ENCODE measurements around the gene PRKD2.

PRKD2 gene

GRCh38 chr19:46725036-46725820 lies 8.3 kb upstream of the PRKD2 start:
- no peak overlapping the region for H3K4me3 ChIP-seq (ENCODE audit: control insufficient read depth, low read depth, low read length)
- TF ChIP-seq, protein P1, sequence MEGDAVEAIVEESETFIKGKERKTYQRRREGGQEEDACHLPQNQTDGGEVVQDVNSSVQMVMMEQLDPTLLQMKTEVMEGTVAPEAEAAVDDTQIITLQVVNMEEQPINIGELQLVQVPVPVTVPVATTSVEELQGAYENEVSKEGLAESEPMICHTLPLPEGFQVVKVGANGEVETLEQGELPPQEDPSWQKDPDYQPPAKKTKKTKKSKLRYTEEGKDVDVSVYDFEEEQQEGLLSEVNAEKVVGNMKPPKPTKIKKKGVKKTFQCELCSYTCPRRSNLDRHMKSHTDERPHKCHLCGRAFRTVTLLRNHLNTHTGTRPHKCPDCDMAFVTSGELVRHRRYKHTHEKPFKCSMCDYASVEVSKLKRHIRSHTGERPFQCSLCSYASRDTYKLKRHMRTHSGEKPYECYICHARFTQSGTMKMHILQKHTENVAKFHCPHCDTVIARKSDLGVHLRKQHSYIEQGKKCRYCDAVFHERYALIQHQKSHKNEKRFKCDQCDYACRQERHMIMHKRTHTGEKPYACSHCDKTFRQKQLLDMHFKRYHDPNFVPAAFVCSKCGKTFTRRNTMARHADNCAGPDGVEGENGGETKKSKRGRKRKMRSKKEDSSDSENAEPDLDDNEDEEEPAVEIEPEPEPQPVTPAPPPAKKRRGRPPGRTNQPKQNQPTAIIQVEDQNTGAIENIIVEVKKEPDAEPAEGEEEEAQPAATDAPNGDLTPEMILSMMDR (conservative IDR thresholded peaks at IDR 0.05; ENCODE audit: control insufficient read depth, insufficient read depth, low read depth, low read length): no peak
- DNase-seq (ENCODE audit: low read depth): no peak

DNA sequence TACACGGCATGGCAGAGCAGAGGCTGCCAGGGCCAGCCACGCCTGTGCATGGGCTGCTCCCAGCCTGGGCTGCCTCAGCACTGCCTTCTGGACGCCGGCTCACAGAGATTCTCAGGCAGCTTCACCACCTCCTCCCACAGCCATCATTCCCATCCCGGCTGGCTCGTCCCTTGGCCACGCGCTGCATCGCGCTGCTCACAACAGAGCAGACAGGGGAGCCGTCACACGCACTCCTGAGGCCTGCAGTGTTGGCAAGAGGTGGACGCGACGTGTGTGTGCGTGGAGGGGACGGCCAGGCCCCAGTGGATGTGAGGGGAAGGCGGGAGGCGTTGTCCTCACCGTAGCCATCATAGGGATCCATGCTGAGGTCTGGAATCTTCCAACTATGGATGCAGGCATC lies 7.6 kb upstream of the PRKD2 start:
- DNase-seq (ENCODE audit: low read depth): no peak
- no peak overlapping the region for H3K4me3 ChIP-seq (ENCODE audit: control insufficient read depth, low read depth, low read length)
- TF ChIP-seq, protein P1 (conservative IDR thresholded peaks at IDR 0.05; ENCODE audit: control insufficient read depth, insufficient read depth, low read depth, low read length): no peak

DNA sequence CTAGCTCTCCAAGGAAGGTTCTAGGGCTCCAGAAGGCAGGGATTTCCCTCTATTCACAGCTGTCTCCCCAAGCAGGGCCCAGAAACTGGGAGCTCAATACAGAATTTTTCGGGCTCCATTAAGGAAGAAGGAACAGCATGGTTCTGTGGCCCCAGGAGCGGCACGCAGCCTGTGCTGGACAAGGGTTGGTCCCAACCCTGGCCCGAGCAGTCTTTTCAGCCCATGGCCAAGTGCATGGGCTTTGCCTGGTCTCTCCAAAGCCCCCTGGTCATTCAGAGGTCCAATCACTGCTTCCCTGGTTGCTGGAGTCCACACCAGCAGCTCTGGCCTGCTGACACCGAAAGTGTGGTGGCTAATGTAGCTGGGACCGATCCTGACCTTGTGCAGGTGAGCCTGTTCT lies 6.6 kb upstream of the PRKD2 start:
- TF ChIP-seq, protein P1 (conservative IDR thresholded peaks at IDR 0.05; ENCODE audit: control insufficient read depth, insufficient read depth, low read depth, low read length): no peak
- DNase-seq (ENCODE audit: low read depth): no peak
- H3K4me3 ChIP-seq (ENCODE audit: control insufficient read depth, low read depth, low read length): no peak overlapping the region

DNA sequence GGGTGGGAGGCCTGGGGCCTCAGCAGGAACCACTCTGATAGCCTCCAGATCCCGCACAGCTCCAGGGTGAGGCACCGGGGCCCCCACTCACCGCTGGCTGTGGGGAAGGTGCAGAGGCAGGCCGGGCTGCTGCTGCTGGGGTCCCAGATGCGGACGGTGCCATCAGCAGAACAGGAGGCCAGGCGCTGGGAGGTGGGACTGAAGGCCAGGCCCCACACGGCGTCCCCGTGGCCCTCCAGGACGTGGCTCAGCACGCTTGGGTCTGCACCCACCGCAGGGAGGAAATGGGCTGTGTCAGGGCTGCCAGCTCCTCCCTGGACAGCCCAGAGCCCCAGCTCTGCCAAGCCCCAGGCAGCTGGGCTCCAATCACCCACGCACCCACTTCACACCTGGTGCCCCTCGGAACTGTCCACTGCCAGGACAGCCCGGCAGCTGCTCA lies 6.1 kb upstream of the PRKD2 start:
- no peak overlapping the region for H3K4me3 ChIP-seq (ENCODE audit: control insufficient read depth, low read depth, low read length)
- no peak for DNase-seq (ENCODE audit: low read depth)
- TF ChIP-seq, protein P1 (conservative IDR thresholded peaks at IDR 0.05; ENCODE audit: control insufficient read depth, insufficient read depth, low read depth, low read length): no peak

DNA sequence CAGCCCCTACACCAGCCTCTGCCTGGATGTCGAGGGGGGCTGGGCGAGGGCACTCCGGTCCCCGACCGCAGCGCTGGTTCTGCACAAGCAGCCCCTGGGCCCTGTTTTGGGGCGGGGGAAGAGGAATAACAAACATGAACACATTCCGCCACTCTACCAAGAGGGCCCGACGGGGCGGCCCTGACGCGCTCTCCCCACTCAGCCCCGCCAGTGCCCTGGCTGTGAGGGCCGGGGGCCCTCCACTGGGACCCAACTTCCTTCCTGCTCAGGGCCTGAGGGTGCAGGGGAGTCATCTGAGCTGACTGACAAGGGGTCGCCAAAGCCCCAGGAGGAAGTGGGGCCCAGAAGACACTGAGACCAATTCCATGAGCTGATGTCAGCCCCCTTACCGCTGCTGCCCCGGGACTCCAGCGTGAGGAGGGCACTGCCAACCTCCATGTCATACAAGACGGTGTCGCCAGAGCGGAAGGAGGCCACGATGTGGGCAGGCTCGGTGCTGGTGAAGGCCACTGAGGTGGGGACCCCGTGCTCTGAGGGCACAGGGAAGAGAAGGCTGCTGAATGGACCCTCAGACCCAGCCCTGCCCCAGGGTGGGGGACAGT lies 5.6 kb upstream of the PRKD2 start:
- TF ChIP-seq, protein P1 (conservative IDR thresholded peaks at IDR 0.05; ENCODE audit: control insufficient read depth, insufficient read depth, low read depth, low read length): no peak
- H3K4me3 ChIP-seq (ENCODE audit: control insufficient read depth, low read depth, low read length): no peak overlapping the region
- no peak for DNase-seq (ENCODE audit: low read depth)

GRCh38 chr19:46722004-46722380 lies 5.1 kb upstream of the PRKD2 start:
- no peak for DNase-seq (ENCODE audit: low read depth)
- TF ChIP-seq, protein P1 (conservative IDR thresholded peaks at IDR 0.05; ENCODE audit: control insufficient read depth, insufficient read depth, low read depth, low read length): no peak

More at GRCh38 chr19:46722004-46722380, 5.1 kb upstream of the PRKD2 start:
- H3K4me3 ChIP-seq (ENCODE audit: control insufficient read depth, low read depth, low read length): no peak overlapping the region

All from fibroblast of mammary gland (primary cell).